HUES6 (cell line): ENCODE measurements around the gene TEX54.
"Not testable (repeated sequence)": the region's sequence is repeated elsewhere in the genome, so short reads cannot be mapped to it uniquely, and the experiment has no call there.

ENCODE experiments used
- H3K27ac ChIP-seq: 2 replicates; pipeline ENCODE4 v1.7.0; 2013; ENCODE audit warnings: low read depth, mild to moderate bottlenecking, low read length, inconsistent platforms
- H3K27me3 ChIP-seq: 2 replicates; pipeline ENCODE4 v1.6.1; 2013; ENCODE audit warnings: low read length; ENCODE audit not compliant: control insufficient read depth, insufficient read depth
- H3K36me3 ChIP-seq: 2 replicates; pipeline ENCODE4 v1.6.1; 2013; ENCODE audit warnings: low read length; ENCODE audit not compliant: control insufficient read depth, insufficient read depth
- H3K4me1 ChIP-seq: 2 replicates; pipeline ENCODE4 v1.6.1; 2013; ENCODE audit warnings: low read length; ENCODE audit not compliant: control insufficient read depth, insufficient read depth
- H3K4me3 ChIP-seq: 2 replicates; pipeline ENCODE4 v1.5.1; 2013; ENCODE audit warnings: low read depth, low read length
- H3K9ac ChIP-seq: one replicate; pipeline ENCODE4 v1.6.1; 2013; ENCODE audit warnings: mild to moderate bottlenecking, low read length
- H3K9me3 ChIP-seq: 2 replicates; pipeline ENCODE4 v1.6.1; 2013; ENCODE audit warnings: low read depth, low read length; ENCODE audit not compliant: control insufficient read depth, insufficient read depth

Gene TEX54

GRCh38 chr11:62865635-62866034 lies 33.0 kb upstream of the TEX54 start:
- H3K4me1 ChIP-seq: peaks cover 29% of the 10 kb centered on the region
- H3K36me3 ChIP-seq: peaks cover 43% of the 10 kb centered on the region
- no peak overlapping the region for H3K4me3 ChIP-seq
- no peaks in the 10 kb centered on the region for H3K9me3 ChIP-seq
- H3K9ac ChIP-seq: no peak overlapping the region
- no peak overlapping the region for H3K27ac ChIP-seq
- H3K27me3 ChIP-seq: no peaks in the 10 kb centered on the region

GRCh38 chr11:62863687-62864335 lies 31.2 kb upstream of the TEX54 start:
- H3K4me3 ChIP-seq: no peak overlapping the region
- H3K9me3 ChIP-seq: no peaks in the 10 kb centered on the region
- H3K27ac ChIP-seq: no peak overlapping the region
- H3K9ac ChIP-seq: no peak overlapping the region
- no peaks in the 10 kb centered on the region for H3K27me3 ChIP-seq
- H3K4me1 ChIP-seq: peaks cover 35% of the 10 kb centered on the region
- H3K36me3 ChIP-seq: peaks cover 43% of the 10 kb centered on the region

DNA sequence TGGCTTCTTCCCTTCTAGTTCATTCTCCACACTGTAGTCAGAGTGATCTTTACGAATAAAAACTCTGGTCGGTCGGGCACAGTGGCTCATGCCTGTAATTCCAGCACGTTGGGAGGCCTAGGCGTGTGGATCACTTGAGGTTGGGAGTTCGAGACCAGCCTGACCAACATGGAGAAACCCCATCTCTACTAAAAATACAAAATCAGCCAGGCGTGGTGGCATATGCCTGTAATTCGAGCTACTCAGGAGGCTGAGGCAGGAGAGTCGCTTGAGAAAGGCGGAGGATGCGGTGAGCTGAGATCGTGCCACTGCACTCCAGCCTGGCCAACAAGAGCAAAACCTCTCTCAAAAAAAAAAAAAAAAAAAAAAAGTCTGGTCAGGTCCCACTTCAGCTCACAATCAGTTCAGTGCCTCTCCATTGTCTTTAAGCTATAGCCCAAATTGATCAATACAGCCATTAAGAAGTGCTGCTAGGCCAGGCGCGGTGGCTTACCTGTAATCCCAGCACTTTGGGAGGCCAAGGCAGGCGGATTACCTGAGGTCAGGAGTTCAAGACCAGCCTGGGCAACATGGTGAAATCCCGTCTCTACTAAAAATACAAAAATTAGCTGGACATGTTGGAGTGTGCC lies 29.0 kb upstream of the TEX54 start:
- Histone ChIP-seq H3K4me1 (peaks cover 35% of the 10 kb centered on the region), H3K9ac (peak overlapping the region; percentile 54), H3K36me3 (peaks cover 34% of the 10 kb centered on the region), H3K4me3 (peak overlapping the region; percentile 10), H3K27ac (peak overlapping the region; percentile 68; the same call in 1 of the 2 replicates)
- H3K9me3 ChIP-seq, H3K27me3 ChIP-seq: not testable (repeated sequence)

- peak overlapping the region; percentile 54 for H3K9ac ChIP-seq
- no peaks in the 10 kb centered on the region for H3K9me3 ChIP-seq
- H3K4me3 ChIP-seq: no peak overlapping the region
- H3K36me3 ChIP-seq: peaks cover 28% of the 10 kb centered on the region
- H3K4me1 ChIP-seq: peaks cover 35% of the 10 kb centered on the region
- peak overlapping the region; percentile 68 for H3K27ac ChIP-seq
- no peaks in the 10 kb centered on the region for H3K27me3 ChIP-seq
Measured at GRCh38 chr11:62860835-62861563, 28.4 kb upstream of the TEX54 start.

DNA sequence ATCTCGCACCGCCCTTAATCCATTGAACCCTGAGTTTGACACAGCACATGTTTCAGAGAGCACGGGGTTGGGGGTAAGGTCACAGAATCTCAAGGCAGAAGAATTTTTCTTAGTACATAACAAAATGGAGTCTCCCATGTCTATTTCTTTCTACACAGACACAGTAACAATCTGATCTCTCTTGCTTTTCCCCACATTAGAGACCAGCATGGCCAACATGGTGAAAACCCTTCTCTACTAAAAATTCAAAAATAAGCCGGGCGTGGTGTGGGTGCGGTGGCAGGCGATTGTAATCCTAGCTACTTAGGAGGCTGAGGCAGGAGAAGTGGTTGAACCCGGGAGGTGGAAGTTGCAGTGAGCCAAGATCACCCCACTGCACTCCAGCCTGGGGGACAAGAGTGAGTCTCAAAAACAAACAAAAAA lies 26.7 kb upstream of the TEX54 start:
- H3K9me3 ChIP-seq, H3K27me3 ChIP-seq: not testable (repeated sequence)
- Histone ChIP-seq H3K9ac (peak overlapping the region; percentile 62), H3K36me3 (peaks cover 31% of the 10 kb centered on the region), H3K27ac (peak overlapping the region; percentile 16; the same call in 1 of the 2 replicates), H3K4me1 (peaks cover 35% of the 10 kb centered on the region), H3K4me3 (peak overlapping the region; percentile 14; the same call in 1 of the 2 replicates)

DNA sequence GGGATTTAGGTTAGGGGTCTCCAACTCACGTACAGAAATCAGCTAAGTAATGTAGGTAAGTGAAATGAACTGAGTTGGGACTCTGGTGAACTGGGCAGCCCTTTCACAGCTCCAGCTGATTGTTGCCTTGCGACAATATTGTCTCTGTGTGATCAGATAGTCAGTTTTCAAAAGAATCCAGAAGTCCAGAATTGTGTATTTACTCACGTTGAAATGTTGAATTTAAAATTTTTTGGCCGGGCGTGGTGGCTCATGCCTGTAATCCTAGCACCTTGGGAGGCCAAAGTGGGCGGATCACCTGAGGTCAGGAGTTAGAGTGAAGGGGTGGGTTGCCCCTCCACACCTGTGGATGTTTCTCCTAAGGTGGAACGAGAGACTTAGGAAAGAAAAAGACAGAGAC lies 25.6 kb upstream of the TEX54 start:
- peaks cover 33% of the 10 kb centered on the region for H3K4me1 ChIP-seq

DNA sequence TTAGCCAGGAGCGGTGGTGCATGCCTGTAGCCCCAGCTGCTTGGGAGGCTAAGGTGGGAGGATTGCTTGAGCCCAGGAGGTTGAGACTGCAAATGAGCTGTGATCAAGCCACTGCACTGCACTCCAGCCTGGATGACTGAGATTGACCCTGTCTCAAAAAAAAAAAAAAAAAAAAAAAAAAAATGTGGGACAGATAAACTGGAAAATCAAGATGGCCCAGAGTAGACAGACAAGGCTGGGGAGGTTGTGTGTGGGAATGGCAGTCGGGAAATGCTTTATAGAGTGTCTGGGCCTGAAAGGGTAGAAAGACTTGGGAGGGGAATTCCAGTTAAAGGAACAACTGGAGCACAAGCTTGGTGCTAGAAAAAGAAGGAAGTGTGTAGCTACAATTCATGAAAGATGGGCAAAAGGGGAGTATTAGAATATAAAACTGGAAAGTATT lies 24.9 kb upstream of the TEX54 start:
- no peaks in the 10 kb centered on the region for H3K27me3 ChIP-seq
- H3K36me3 ChIP-seq: peaks cover 37% of the 10 kb centered on the region
- H3K4me1 ChIP-seq: peaks cover 29% of the 10 kb centered on the region
- H3K27ac ChIP-seq: peak overlapping the region; percentile 89; the same call in 1 of the 2 replicates
- no peaks in the 10 kb centered on the region for H3K9me3 ChIP-seq
- H3K9ac ChIP-seq: peak overlapping the region; percentile 98
- peak overlapping the region; percentile 81 for H3K4me3 ChIP-seq

More for the DNA sequence above, 25.6 kb upstream of the TEX54 start:
- Histone ChIP-seq H3K27me3 (no peaks in the 10 kb centered on the region), H3K36me3 (peaks cover 33% of the 10 kb centered on the region), H3K9ac (peak overlapping the region; percentile 98), H3K27ac (peak overlapping the region; percentile 89; the same call in 1 of the 2 replicates), H3K4me3 (peak overlapping the region; percentile 81), H3K9me3 (no peaks in the 10 kb centered on the region)

DNA sequence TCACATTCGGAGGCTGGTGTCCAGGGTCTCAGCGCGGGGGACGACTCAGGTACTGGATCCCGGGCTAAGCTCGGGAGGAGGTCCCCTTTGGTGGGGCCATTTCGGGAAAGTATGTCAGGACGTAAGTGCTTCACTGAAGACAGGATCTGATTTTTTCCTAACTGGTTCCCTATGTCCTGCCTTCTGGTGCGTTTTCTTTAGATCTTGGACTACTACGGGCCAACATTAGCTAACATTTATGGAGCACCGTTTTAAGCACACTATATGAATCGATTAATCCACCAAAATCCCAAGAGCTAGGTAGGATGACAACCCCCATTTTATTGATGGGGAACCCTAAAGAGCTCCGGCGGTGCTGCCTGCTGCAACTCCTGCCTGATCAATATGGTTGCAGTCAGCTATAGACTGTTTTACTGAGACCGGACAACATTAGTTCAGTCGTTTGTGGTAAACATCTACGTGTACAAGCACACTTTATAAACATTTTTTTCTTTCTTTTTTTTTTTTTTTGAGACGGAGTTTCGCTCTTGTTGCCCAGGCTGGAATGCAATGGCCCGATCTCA lies 23.8 kb upstream of the TEX54 start:
- Histone ChIP-seq H3K27me3 (no peaks in the 10 kb centered on the region), H3K9ac (peak overlapping the region; percentile 98), H3K36me3 (peaks cover 46% of the 10 kb centered on the region), H3K27ac (peak overlapping the region; percentile 89), H3K4me3 (peak overlapping the region; percentile 81), H3K4me1 (peaks cover 24% of the 10 kb centered on the region), H3K9me3 (no peaks in the 10 kb centered on the region)

- peak overlapping the region; percentile 92 for H3K27ac ChIP-seq
- H3K36me3 ChIP-seq: peaks cover 41% of the 10 kb centered on the region
- H3K9me3 ChIP-seq: no peaks in the 10 kb centered on the region
- no peaks in the 10 kb centered on the region for H3K27me3 ChIP-seq
- peak overlapping the region; percentile 81 for H3K4me3 ChIP-seq
- peak overlapping the region; percentile 98 for H3K9ac ChIP-seq
- peaks cover 17% of the 10 kb centered on the region for H3K4me1 ChIP-seq
Measured at GRCh38 chr11:62855571-62856332, 23.1 kb upstream of the TEX54 start.

DNA sequence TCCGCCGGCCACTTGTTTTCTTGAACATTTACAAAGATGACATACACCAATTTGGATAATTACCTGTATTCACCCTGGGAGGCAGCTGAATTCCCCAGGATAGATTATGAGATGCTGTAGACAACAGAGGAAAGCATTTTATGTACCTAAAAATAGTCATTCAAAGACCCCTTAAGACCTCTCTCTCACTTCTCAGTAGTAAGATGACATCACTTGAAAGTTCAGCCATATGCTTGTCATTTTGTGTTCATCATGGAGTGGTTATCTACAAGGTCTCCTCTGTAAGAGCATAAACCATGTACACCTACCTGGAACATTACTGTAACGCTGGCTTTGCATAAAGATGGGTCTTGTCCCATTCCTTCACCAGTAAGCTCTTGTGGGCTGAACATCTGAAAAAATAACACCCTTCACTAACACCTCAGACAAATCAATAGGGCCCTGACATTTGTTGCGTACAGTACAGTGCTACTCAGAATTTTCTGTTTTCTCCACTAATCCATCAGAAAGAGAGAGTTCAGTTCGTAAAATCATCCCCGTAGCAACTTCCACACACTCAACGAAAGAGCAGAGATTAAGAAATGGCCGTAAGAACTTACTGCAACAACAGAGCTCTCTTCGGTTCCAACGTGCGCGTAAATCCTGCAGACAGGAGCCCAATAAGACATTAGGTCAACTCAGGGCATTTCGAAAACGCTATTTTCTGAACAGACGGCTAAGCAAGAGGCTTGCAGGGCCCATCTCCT lies 22.4 kb upstream of the TEX54 start:
- Histone ChIP-seq H3K9ac (peak overlapping the region; percentile 98), H3K27me3 (no peaks in the 10 kb centered on the region), H3K4me3 (peak overlapping the region; percentile 81), H3K36me3 (peaks cover 41% of the 10 kb centered on the region), H3K4me1 (peaks cover 16% of the 10 kb centered on the region), H3K9me3 (no peaks in the 10 kb centered on the region), H3K27ac (peak overlapping the region; percentile 92)
